ENCODE measurements around the gene RAMP1.

- no peak for TF ChIP-seq CTCF (IDR thresholded peaks at IDR 0.05 in 2 of 3, conservative IDR thresholded peaks at IDR 0.05 in 1 of 3; ENCODE audit: insufficient read depth in 2 of 3, low read depth in 1 of 3, low read length in 3 of 3)
- TF ChIP-seq CEBPB (tag; IDR thresholded peaks at IDR 0.05) = no peak
- TF ChIP-seq ELK3 (CRISPR knock-in tag; IDR thresholded peaks at IDR 0.05) = no peak
- no peak for TF ChIP-seq GABPA (tag; conservative IDR thresholded peaks at IDR 0.05; ENCODE audit: low read depth)
- no peak for TF ChIP-seq ZNF696 (CRISPR knock-in tag; conservative IDR thresholded peaks at IDR 0.05)
- TF ChIP-seq FOXO4 (CRISPR knock-in tag; IDR thresholded peaks at IDR 0.05) = no peak
- TF ChIP-seq POLR2AphosphoS5 (IDR thresholded peaks at IDR 0.05; ENCODE audit: control insufficient read depth, insufficient read depth, low read depth, low read length) = no peak
- TF ChIP-seq TCF7L2 (IDR thresholded peaks at IDR 0.05; ENCODE audit: low read depth, low read length) = no peak
- TF ChIP-seq NFYB (IDR thresholded peaks at IDR 0.05; ENCODE audit: extremely low read depth, insufficient read length) = no peak
- TF ChIP-seq ATF3 (IDR thresholded peaks at IDR 0.05) = no peak
- TF ChIP-seq ATF3 (CRISPR knock-in tag; conservative IDR thresholded peaks at IDR 0.05) = no peak
- TF ChIP-seq ZNF124 (CRISPR knock-in tag; IDR thresholded peaks at IDR 0.05) = no peak
- no peak for TF ChIP-seq MAFF (IDR thresholded peaks at IDR 0.05; ENCODE audit: low read length)
Observed at GRCh38 chr2:237912271-237913192, 53.1 kb downstream of the RAMP1 start.
